Suprapubic skin (tissue), 4 donors: ENCODE measurements around the gene RPS21. TPM values are rescaled to one million over a fixed set of nuclear protein-coding genes. Genes with fewer than 3 reads are reported as not detected.
A peak's percentile ranks its signal among the peaks of the same experiment; 100 is the strongest.

Experiments used
- DNase-seq, 2 donors: peaks; one replicate each; pipeline ENCODE4 v3.0.0-alpha.2; 2019; ENCODE audit warnings: low spot score in 2 of 2
- H3K27ac ChIP-seq: fragments of 200-600 bp; sonication (generic); one replicate; pipeline ENCODE4 v1.5.1; 2019
- H3K27me3 ChIP-seq: fragments of 200-600 bp; sonication (generic); one replicate; pipeline ENCODE4 v1.5.1; 2019
- H3K36me3 ChIP-seq: fragments of 200-600 bp; sonication (generic); one replicate; pipeline ENCODE4 v1.5.1; 2019
- H3K4me1 ChIP-seq: fragments of 200-600 bp; sonication (generic); one replicate; pipeline ENCODE4 v1.5.1; 2019
- H3K4me3 ChIP-seq: fragments of 200-600 bp; sonication (generic); one replicate; pipeline ENCODE4 v1.5.1; 2019; ENCODE audit warnings: mild to moderate bottlenecking
- H3K9me3 ChIP-seq: fragments of 200-600 bp; sonication (generic); one replicate; pipeline ENCODE4 v1.5.1; 2019
- EP300 ChIP-seq: sonication (generic); formaldehyde crosslinking; IDR thresholded peaks from one replicate; pipeline ENCODE4 v1.6.1; 2017; ENCODE audit warnings: antibody characterized with exemption
- POLR2A ChIP-seq, 2 donors: fragments of 450-650 bp; IDR thresholded peaks; one replicate each; pipeline ENCODE4 v1.6.1; 2017; ENCODE audit warnings: antibody characterized with exemption in 2 of 2, mild to moderate bottlenecking in 2 of 2, moderate library complexity in 2 of 2
- POLR2AphosphoS5 ChIP-seq, 3 donors: sonication (generic); formaldehyde crosslinking; IDR thresholded peaks; one replicate each; pipeline ENCODE4 v1.6.1; 2017; ENCODE audit warnings: antibody characterized with exemption in 3 of 3
- WGBS: methylation state at CpG from one replicate; pipeline ENCODE4 v1.1.5; 2018; 5-methylcytosine and 5-hydroxymethylcytosine counted together
- total RNA-seq, 4 donors: library from RNA; depleted of rRNA; stranded (reverse); fragments of >200 nt; gene quantifications; one replicate each; pipeline ENCODE4 v1.1.0, GENCODE V29; 2016
- TF ChIP-seq, protein P1 (sequence below), 2 donors: fragments of 200-600 bp in 1 of 2; fragments of 450-650 bp in 1 of 2; sonication (generic) in 1 of 2; IDR thresholded peaks; one replicate each; pipeline ENCODE4 v1.5.1; 2016 to 2019; ENCODE audit warnings: antibody characterized with exemption in 2 of 2, mild to moderate bottlenecking in 1 of 2, moderate library complexity in 1 of 2

Gene RPS21
- total RNA-seq, 4 donors from 2014 or later = 1,604 to 3,217 (median 2,363) TPM

GRCh38 chr20:62374331-62375152 is 12.4 kb upstream of the RPS21 start:
- peaks cover 69% of the 10 kb centered on the region for H3K4me1 ChIP-seq
- TF ChIP-seq POLR2AphosphoS5 (IDR thresholded peaks at IDR 0.05) (no peak), POLR2A (IDR thresholded peaks at IDR 0.05) (no peak), EP300 (no peak)
- TF ChIP-seq, protein P1, sequence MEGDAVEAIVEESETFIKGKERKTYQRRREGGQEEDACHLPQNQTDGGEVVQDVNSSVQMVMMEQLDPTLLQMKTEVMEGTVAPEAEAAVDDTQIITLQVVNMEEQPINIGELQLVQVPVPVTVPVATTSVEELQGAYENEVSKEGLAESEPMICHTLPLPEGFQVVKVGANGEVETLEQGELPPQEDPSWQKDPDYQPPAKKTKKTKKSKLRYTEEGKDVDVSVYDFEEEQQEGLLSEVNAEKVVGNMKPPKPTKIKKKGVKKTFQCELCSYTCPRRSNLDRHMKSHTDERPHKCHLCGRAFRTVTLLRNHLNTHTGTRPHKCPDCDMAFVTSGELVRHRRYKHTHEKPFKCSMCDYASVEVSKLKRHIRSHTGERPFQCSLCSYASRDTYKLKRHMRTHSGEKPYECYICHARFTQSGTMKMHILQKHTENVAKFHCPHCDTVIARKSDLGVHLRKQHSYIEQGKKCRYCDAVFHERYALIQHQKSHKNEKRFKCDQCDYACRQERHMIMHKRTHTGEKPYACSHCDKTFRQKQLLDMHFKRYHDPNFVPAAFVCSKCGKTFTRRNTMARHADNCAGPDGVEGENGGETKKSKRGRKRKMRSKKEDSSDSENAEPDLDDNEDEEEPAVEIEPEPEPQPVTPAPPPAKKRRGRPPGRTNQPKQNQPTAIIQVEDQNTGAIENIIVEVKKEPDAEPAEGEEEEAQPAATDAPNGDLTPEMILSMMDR (IDR thresholded peaks at IDR 0.05) = no peak
- H3K9me3 ChIP-seq = no peaks in the 10 kb centered on the region
- no peak overlapping the region for H3K4me3 ChIP-seq
- H3K27me3 ChIP-seq = peaks cover 15% of the 10 kb centered on the region
- H3K27ac ChIP-seq = no peak overlapping the region
- no peak for DNase-seq
- no peaks in the 10 kb centered on the region for H3K36me3 ChIP-seq
- WGBS = 52% methylated on average over 21 of the region's 24 CpGs

DNA sequence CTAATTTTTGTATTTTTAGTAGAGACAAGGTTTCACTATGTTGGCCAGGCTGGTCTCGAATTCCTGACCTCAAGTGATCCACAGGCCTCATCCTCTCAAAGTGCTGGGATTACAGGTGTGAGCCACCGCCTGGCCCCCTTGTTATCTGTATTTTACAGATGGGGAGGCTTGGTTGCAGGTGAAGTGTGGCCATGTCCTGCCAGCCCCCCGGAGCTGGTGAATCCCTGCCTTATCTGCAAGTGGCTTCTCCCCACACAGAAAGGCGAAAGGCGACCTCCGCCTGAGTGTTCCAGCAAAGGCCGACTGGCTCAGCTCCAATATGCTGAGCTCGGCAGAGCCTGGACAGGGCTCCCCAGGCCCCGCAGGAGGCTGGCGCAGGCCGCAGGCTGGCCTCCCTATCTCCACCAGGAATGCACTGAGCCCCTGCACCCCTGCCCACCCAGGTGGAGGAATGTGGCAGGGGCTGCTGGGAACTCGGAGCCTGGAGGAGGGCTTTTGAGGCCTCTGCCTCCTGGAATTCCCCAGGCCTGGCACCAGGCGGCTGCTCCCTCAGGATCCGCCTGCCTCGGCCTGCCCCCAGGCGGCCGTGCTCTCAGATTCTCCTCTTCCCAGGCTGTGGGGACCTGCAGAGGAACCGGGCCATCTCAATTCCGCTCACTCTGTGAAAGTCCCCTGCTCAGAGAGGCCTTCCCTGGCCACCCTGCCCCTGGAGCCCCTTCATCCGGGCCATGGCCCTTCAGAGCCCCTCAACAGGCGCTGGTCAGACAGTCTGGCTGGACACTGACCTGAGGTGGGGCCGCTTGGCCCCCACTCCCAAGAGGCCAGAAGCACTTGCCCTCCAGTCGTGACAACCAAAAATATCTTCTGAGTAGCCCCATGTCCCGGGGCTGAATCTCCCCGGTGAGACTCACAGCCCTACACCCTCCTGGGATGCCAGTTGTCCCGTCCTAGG is 10.5 kb upstream of the RPS21 start:
- peaks cover 13% of the 10 kb centered on the region for H3K27me3 ChIP-seq
- no peaks in the 10 kb centered on the region for H3K36me3 ChIP-seq
- peaks cover 63% of the 10 kb centered on the region for H3K4me1 ChIP-seq
- H3K9me3 ChIP-seq = no peaks in the 10 kb centered on the region
- 43% methylated on average over 19 of the region's 26 CpGs for WGBS
- H3K27ac ChIP-seq = peak overlapping the region; percentile 90
- TF ChIP-seq EP300 = no peak
- no peak overlapping the region for H3K4me3 ChIP-seq
- no peak for DNase-seq

DNA sequence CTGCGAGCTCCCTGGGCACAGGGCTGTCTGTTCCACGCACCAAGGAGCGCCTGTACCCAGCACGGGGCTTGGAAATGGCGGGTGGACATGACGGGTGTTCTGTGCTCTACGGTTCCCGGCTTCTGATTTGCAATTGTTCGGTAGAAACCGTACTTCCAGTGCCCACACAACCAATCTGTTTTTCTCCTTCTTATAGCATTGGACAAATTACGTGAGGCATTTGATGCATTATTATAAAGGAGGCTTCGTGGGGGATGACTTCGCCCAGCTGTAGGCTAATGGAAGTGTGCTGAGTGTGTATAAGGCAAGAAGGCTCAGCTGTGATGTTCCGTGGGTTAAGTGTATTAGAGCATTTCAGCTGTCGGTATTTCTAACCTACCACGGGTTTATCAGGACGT is 9.8 kb upstream of the RPS21 start:
- Histone ChIP-seq H3K27ac (peak overlapping the region; percentile 90), H3K4me3 (no peak overlapping the region), H3K4me1 (peaks cover 69% of the 10 kb centered on the region), H3K9me3 (no peaks in the 10 kb centered on the region), H3K36me3 (no peaks in the 10 kb centered on the region), H3K27me3 (peaks cover 8% of the 10 kb centered on the region)
- DNase-seq = no peak
- TF ChIP-seq POLR2A (IDR thresholded peaks at IDR 0.05) (no peak), EP300 (no peak), POLR2AphosphoS5 (IDR thresholded peaks at IDR 0.05) (no peak)
- TF ChIP-seq, protein P1 (IDR thresholded peaks at IDR 0.05) = no peak
- WGBS = 75% methylated on average over 9 of the region's 17 CpGs

GRCh38 chr20:62377615-62378178 is 9.2 kb upstream of the RPS21 start:
- Histone ChIP-seq H3K27ac (peak overlapping the region; percentile 90), H3K36me3 (no peaks in the 10 kb centered on the region), H3K4me1 (peaks cover 74% of the 10 kb centered on the region), H3K27me3 (peaks cover 4% of the 10 kb centered on the region), H3K4me3 (peak overlapping the region; percentile 11), H3K9me3 (no peaks in the 10 kb centered on the region)
- 45% methylated on average over 5 of the region's 15 CpGs for WGBS
- DNase-seq = no peak
- TF ChIP-seq EP300 = no peak
- TF ChIP-seq, protein P1 (IDR thresholded peaks at IDR 0.05) = no peak
- TF ChIP-seq POLR2A (IDR thresholded peaks at IDR 0.05) = no peak
- no peak for TF ChIP-seq POLR2AphosphoS5 (IDR thresholded peaks at IDR 0.05)

DNA sequence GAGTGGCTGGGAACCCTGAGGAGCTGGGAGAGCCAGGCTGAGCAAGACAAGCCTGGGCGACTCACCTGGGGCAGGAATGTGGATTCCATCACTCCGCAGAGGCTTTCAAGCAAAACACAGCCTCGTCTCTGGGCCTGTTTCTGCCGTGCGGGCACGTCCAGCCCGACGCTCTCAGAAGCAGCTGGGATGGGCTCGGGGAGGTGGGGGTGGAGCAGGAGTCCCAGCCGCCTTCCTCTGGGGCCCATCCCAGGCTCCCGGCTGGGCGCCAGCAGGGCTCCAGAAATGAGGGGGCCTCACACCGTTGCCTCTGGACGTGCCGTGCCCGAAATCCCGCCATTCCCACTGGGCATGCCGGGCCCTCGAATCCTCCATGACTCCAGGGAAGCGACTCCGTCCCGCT is 8.7 kb upstream of the RPS21 start:
- Histone ChIP-seq H3K27ac (peak overlapping the region; percentile 90), H3K4me1 (peaks cover 74% of the 10 kb centered on the region), H3K36me3 (no peaks in the 10 kb centered on the region), H3K9me3 (no peaks in the 10 kb centered on the region), H3K27me3 (peaks cover 4% of the 10 kb centered on the region), H3K4me3 (peak overlapping the region; percentile 11)
- no peak for DNase-seq
- WGBS = 41% methylated on average over 8 of the region's 22 CpGs
- TF ChIP-seq EP300 = no peak
- TF ChIP-seq, protein P1 (IDR thresholded peaks at IDR 0.05) = no peak
- no peak for TF ChIP-seq POLR2A (IDR thresholded peaks at IDR 0.05)
- no peak for TF ChIP-seq POLR2AphosphoS5 (IDR thresholded peaks at IDR 0.05)
